ENCODE data around the gene IFT57. TPM values are rescaled to one million over a fixed set of nuclear protein-coding genes. Genes with fewer than 3 reads are reported as not detected.

IFT57 gene
- total and polyA plus RNA-seq, 2 experiments from 2014 or later = 28.6 to 49.0 TPM

DNA sequence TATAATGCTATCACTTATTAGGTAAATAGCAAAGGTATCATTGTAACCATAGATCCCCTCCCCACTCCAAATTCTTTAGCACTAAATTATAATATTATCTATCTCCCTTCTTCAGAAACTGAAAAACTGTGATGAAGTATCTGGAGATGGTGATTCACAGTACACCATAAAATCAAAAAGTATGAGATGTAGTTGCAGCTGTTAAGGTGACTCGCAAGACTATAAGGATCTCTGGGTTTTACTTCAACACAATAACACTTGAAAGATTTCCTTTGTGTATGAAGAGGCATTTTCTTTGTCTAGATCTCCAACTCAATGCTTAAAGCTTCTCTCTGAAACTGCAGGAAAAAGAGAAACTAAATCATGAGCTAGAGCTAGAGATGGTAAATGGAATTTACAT is 46.9 kb downstream of the IFT57 start:
- Histone ChIP-seq H3K9me2 (ENCODE audit: insufficient read depth) (no peaks in the 10 kb centered on the region), H3K27ac (ENCODE audit: low read depth) (no peak overlapping the region), H3K4me1 (ENCODE audit: insufficient read depth) (peaks cover 20% of the 10 kb centered on the region), H3K27me3 (ENCODE audit: insufficient read depth) (no peaks in the 10 kb centered on the region), H3K4me3 (no peak overlapping the region), H3K4me2 (peak overlapping the region; percentile 24; the same call in 1 of the 2 replicates), H3F3A (replicated peaks; ENCODE audit: low read depth) (no peaks in the 10 kb centered on the region), H4K20me1 (replicated peaks; ENCODE audit: insufficient read depth) (no peaks in the 10 kb centered on the region), H2AFZ (no peak overlapping the region), H3K36me3 (ENCODE audit: insufficient read depth) (no peaks in the 10 kb centered on the region), H3K79me2 (replicated peaks; ENCODE audit: insufficient read depth) (no peaks in the 10 kb centered on the region)
- H3K36me3 Mint-ChIP-seq (ENCODE audit: low read depth) = no peaks in the 10 kb centered on the region
- H3K4me3 Mint-ChIP-seq = no peak overlapping the region
- no peak for ATAC-seq
- DNase-seq (ENCODE audit: low spot score) = peak; percentile 8
- H3K4me1 Mint-ChIP-seq = peaks cover 18% of the 10 kb centered on the region
- no peaks in the 10 kb centered on the region for H3K9me3 Mint-ChIP-seq
- H3K27ac Mint-ChIP-seq = peak overlapping the region; percentile 10
- H3K27me3 Mint-ChIP-seq (ENCODE audit: insufficient read depth, low read depth, poor library complexity) = no peaks in the 10 kb centered on the region
- TF ChIP-seq STAT1 (IDR thresholded peaks at IDR 0.05; ENCODE audit: unreplicated experiment) (no peak), JUNB (IDR thresholded peaks at IDR 0.05; ENCODE audit: unreplicated experiment) (no peak), ZNF331 (CRISPR knock-in tag; IDR thresholded peaks at IDR 0.05; ENCODE audit: low read depth) (no peak), EZH2phosphoT487 (IDR thresholded peaks at IDR 0.05; ENCODE audit: unreplicated experiment) (no peak), POLR2AphosphoS5 (IDR thresholded peaks at IDR 0.05; ENCODE audit: low read depth) (no peak), CREB1 (CRISPR knock-in tag; IDR thresholded peaks at IDR 0.05; ENCODE audit: low read depth) (no peak), EZH2 (IDR thresholded peaks at IDR 0.05; ENCODE audit: low read depth, unreplicated experiment) (no peak), NANOG (IDR thresholded peaks at IDR 0.05; ENCODE audit: borderline replicate concordance) (no peak), ZNF114 (CRISPR knock-in tag; IDR thresholded peaks at IDR 0.05) (no peak)
- TF ChIP-seq, protein P1, sequence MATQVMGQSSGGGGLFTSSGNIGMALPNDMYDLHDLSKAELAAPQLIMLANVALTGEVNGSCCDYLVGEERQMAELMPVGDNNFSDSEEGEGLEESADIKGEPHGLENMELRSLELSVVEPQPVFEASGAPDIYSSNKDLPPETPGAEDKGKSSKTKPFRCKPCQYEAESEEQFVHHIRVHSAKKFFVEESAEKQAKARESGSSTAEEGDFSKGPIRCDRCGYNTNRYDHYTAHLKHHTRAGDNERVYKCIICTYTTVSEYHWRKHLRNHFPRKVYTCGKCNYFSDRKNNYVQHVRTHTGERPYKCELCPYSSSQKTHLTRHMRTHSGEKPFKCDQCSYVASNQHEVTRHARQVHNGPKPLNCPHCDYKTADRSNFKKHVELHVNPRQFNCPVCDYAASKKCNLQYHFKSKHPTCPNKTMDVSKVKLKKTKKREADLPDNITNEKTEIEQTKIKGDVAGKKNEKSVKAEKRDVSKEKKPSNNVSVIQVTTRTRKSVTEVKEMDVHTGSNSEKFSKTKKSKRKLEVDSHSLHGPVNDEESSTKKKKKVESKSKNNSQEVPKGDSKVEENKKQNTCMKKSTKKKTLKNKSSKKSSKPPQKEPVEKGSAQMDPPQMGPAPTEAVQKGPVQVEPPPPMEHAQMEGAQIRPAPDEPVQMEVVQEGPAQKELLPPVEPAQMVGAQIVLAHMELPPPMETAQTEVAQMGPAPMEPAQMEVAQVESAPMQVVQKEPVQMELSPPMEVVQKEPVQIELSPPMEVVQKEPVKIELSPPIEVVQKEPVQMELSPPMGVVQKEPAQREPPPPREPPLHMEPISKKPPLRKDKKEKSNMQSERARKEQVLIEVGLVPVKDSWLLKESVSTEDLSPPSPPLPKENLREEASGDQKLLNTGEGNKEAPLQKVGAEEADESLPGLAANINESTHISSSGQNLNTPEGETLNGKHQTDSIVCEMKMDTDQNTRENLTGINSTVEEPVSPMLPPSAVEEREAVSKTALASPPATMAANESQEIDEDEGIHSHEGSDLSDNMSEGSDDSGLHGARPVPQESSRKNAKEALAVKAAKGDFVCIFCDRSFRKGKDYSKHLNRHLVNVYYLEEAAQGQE (IDR thresholded peaks at IDR 0.05; ENCODE audit: unreplicated experiment) = no peak
- TF ChIP-seq, protein P2, sequence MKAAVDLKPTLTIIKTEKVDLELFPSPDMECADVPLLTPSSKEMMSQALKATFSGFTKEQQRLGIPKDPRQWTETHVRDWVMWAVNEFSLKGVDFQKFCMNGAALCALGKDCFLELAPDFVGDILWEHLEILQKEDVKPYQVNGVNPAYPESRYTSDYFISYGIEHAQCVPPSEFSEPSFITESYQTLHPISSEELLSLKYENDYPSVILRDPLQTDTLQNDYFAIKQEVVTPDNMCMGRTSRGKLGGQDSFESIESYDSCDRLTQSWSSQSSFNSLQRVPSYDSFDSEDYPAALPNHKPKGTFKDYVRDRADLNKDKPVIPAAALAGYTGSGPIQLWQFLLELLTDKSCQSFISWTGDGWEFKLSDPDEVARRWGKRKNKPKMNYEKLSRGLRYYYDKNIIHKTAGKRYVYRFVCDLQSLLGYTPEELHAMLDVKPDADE (IDR thresholded peaks at IDR 0.05) = no peak
- TF ChIP-seq, protein P3, sequence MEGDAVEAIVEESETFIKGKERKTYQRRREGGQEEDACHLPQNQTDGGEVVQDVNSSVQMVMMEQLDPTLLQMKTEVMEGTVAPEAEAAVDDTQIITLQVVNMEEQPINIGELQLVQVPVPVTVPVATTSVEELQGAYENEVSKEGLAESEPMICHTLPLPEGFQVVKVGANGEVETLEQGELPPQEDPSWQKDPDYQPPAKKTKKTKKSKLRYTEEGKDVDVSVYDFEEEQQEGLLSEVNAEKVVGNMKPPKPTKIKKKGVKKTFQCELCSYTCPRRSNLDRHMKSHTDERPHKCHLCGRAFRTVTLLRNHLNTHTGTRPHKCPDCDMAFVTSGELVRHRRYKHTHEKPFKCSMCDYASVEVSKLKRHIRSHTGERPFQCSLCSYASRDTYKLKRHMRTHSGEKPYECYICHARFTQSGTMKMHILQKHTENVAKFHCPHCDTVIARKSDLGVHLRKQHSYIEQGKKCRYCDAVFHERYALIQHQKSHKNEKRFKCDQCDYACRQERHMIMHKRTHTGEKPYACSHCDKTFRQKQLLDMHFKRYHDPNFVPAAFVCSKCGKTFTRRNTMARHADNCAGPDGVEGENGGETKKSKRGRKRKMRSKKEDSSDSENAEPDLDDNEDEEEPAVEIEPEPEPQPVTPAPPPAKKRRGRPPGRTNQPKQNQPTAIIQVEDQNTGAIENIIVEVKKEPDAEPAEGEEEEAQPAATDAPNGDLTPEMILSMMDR (conservative IDR thresholded peaks at IDR 0.05; ENCODE audit: low read depth in 2 of 2) = no peak
- TF ChIP-seq, protein P4, sequence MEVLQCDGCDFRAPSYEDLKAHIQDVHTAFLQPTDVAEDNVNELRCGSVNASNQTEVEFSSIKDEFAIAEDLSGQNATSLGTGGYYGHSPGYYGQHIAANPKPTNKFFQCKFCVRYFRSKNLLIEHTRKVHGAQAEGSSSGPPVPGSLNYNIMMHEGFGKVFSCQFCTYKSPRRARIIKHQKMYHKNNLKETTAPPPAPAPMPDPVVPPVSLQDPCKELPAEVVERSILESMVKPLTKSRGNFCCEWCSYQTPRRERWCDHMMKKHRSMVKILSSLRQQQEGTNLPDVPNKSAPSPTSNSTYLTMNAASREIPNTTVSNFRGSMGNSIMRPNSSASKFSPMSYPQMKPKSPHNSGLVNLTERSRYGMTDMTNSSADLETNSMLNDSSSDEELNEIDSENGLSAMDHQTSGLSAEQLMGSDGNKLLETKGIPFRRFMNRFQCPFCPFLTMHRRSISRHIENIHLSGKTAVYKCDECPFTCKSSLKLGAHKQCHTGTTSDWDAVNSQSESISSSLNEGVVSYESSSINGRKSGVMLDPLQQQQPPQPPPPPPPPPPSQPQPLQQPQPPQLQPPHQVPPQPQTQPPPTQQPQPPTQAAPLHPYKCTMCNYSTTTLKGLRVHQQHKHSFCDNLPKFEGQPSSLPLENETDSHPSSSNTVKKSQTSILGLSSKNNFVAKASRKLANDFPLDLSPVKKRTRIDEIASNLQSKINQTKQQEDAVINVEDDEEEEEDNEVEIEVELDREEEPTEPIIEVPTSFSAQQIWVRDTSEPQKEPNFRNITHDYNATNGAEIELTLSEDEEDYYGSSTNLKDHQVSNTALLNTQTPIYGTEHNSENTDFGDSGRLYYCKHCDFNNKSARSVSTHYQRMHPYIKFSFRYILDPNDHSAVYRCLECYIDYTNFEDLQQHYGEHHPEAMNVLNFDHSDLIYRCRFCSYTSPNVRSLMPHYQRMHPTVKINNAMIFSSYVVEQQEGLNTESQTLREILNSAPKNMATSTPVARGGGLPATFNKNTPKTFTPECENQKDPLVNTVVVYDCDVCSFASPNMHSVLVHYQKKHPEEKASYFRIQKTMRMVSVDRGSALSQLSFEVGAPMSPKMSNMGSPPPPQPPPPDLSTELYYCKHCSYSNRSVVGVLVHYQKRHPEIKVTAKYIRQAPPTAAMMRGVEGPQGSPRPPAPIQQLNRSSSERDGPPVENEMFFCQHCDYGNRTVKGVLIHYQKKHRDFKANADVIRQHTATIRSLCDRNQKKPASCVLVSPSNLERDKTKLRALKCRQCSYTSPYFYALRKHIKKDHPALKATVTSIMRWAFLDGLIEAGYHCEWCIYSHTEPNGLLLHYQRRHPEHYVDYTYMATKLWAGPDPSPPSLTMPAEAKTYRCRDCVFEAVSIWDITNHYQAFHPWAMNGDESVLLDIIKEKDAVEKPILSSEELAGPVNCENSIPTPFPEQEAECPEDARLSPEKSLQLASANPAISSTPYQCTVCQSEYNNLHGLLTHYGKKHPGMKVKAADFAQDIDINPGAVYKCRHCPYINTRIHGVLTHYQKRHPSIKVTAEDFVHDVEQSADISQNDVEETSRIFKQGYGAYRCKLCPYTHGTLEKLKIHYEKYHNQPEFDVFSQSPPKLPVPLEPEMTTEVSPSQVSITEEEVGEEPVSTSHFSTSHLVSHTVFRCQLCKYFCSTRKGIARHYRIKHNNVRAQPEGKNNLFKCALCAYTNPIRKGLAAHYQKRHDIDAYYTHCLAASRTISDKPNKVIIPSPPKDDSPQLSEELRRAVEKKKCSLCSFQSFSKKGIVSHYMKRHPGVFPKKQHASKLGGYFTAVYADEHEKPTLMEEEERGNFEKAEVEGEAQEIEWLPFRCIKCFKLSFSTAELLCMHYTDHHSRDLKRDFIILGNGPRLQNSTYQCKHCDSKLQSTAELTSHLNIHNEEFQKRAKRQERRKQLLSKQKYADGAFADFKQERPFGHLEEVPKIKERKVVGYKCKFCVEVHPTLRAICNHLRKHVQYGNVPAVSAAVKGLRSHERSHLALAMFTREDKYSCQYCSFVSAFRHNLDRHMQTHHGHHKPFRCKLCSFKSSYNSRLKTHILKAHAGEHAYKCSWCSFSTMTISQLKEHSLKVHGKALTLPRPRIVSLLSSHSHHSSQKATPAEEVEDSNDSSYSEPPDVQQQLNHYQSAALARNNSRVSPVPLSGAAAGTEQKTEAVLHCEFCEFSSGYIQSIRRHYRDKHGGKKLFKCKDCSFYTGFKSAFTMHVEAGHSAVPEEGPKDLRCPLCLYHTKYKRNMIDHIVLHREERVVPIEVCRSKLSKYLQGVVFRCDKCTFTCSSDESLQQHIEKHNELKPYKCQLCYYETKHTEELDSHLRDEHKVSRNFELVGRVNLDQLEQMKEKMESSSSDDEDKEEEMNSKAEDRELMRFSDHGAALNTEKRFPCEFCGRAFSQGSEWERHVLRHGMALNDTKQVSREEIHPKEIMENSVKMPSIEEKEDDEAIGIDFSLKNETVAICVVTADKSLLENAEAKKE (CRISPR knock-in tag; IDR thresholded peaks at IDR 0.05) = no peak

Measured in GM23338 (cell line).